SKM-1 (cell line): Measurements from ENCODE around the gene TRPV4.
A peak's percentile ranks its signal among the peaks of the same experiment; 100 is the strongest.

Experiments
- DNase-seq: peaks from one replicate; lab custom pipeline; 2025; ENCODE audit not compliant: unreplicated experiment; lab: John Stamatoyannopoulos, UW

Gene TRPV4

DNA sequence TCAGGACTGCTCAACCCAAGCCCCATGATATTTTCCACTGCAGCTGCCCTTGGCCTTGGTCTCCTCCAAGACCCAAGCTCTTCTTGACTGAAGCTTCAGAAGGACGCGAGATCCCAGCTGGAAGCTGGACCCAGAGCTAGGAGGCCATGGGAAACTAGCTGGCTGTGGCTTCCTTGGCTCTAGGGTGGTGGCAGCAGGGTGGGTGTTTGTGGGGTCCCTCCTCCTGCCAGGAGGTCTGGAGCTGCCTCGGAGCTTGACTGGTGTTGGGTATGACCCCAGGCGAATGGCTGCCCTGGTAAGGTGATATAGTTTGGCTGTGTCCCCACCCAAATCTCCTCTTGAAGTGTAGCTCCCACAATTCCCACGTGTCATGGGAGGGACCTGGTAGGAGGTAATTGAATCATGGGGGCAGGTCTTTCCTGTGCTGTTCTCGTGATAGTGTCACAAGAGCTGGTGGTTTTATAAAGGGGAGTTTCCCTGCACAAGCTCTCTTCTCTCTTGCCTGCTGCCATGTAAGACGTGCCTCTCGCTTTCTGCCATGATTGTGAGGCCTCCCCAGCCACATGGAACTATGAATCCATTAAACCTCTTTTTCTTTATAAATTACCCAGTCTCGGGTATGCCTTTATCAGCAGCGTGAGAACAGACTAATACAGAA lies 51.4 kb downstream of the TRPV4 start:
- no peak for DNase-seq

DNA sequence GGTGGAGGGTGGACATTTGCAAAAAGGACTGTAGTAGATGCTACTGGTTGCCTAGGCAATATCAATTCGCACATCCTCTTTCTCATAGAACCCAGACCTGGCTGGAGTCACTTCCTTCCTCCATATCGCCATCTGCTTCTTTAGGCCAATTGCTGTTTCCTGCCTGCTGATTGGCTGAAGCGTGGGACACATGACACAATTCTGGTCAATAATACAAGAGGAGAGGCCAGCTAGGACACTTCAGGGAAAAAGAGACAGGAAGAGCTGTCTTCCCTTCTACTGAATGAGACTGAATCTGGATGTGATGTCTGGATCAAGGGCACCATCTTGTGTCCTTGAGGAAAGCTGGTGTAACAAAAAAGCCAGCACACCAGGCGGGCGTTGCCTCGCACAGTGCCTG lies 53.8 kb downstream of the TRPV4 start:
- peak; percentile 18 for DNase-seq

DNA sequence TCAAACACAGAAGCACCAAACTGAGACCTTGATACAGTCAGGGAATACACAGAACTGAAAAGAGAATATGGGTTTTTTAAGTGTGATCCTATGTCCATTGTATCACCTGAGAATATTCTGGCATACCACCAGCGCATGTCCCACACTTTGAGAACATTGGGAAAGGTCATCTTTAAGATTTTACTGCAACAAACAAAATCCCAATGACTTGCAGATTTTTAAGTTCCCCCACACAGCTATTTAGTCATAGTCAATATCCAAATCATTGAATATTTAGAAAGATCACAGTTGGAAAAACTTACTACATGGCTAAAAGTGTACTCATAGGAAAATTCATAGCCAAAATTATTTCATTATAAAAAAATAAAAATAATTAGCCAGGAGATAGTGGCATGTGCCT lies 54.5 kb downstream of the TRPV4 start:
- DNase-seq = no peak

DNA sequence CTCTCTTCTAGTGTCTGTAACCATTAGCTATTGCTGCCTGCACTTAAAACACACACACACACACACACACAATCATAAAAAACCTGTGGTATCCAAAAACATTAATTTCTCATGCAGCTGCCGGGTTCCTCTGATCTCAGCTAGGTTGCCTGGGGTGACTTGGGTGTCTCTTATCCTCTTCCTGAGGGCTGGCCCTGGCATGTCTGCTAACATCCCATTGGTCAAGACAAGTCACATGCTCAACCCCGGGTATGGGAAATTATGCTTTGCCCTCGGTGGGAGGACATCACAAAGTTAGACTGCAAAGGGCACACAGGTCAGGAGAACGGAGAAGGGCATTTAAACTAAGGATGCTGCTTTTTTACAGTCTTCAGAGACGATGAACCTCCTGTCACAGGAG lies 55.7 kb downstream of the TRPV4 start:
- no peak for DNase-seq

DNA sequence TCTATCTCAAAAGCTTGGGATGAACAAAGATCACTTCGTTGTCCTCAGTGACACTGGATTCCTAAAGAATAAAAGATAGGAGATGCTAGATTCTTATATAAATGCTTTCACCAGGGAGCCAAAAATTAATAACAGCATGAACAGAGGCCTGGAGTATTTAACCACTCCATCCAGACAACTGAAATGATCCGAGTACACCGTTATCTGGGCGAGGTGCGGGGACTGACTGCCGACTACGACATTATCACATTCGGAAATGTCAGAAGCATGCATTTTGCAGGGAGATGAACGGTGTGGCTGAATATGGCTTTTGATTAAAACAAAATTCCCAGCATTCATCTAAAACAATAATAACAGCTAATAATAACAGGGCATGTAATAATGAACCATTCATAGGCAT lies 56.6 kb downstream of the TRPV4 start:
- DNase-seq = no peak

- no peak for DNase-seq
These were observed 57.9 kb downstream of the TRPV4 start for GRCh38 chr12:109775172-109775881.

DNA sequence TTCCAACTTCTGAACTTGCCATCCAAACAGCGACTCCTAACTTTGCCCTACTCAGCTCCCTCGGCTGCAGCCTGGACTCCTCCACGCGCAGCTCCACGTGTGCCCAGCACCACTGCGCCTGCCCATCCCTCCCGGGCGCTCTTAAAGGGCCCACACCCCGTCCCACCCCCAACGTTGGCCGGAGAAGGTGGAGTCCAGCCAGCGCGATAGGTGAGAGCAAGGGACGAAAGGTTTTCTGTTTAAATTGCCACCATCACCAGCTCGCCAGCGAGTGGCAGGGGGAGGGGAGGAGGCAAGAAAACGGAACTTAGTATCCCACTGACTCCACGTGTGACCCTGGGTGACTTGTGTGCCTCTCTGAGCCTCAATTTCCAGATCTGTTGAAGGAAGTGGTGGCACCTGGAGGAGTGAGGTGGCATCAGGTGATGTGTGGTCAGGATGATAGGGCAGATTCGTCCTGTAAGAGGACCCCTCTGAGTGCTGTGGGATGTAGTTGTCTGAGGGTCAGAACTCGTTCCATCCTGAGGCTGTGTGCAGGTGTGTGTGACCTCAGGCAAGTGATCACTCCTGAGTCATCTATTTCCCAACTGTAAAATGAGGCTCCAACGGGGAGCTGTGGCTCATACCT lies 59.7 kb downstream of the TRPV4 start:
- no peak for DNase-seq

- no peak for DNase-seq
These were observed 60.4 kb downstream of the TRPV4 start for GRCh38 chr12:109772622-109773321.

- DNase-seq = no peak
These were observed 61.2 kb downstream of the TRPV4 start for GRCh38 chr12:109771746-109772621.

DNA sequence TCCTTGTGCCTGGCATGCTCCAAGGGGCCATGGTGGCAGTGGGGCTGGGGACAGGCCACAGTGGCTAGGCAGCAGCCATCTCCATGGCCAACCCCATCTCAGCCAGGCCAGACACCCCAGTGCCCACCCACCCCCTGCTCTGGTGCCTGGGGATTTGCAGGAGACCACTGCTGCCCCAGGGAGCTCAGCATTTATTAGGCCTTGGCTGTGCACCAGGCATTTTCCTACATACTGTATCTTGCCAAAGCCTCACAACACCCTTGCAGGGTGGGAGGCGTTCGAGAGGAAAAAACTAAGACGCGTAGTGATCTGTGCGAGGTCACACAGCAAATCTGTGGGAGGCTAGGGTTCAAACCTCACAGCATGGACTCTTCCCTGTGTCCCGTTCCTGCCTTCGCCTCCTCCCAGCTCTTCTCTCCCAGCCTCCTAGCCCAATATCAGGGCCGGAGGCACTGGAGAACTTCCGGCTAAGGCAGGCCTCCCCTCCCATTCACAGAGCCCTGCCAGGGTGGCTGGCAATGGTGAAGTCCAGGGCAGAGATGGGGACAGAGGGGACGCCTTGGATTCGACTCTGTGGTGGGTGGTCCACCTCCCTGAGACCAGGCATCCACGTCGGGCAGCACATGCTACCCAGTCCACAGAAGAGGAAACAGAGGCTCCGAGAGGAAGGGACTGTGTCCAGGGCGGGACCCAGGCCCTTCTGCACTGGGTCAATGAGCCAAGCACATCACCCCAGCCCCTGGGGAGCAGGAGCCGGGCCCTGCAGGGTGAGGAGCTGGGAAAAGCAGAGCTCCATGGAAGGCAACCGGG lies 62.1 kb downstream of the TRPV4 start:
- no peak for DNase-seq

DNA sequence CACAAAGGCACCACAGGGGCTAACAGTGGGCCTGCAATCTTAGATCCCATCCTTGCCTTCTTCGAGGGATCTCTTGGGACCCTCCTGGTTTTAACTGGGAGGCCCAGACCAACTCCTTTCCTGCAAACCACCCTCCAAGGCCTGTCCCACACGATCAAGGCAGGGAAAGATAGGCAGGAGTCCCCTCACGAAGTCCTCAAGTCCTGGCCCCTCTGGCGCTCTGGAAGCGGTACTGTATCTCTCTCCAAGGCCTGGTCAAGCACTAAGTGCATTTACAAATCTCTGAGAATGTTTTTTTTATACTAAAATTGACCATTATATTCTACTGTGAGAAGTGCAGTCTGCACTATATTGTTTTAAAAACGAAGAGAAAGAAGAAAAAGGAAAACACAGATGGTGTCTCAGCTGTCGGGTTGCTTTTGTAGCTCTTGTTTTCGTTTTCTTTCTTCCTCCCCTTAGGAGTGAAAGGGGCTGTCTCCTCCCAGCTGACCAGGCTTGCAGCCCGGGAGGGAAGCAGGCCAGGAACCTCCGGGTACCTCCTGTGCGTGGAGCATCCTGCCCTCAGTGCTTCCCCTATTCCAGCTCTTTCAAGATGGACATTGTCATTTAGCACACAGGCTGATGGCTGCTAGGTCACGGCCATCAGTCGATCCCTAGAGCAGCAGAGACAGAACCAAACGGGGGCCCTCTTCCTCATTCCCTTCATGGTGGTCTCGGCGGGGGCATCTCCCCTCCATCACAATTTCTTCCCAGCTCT lies 62.9 kb downstream of the TRPV4 start:
- no peak for DNase-seq

DNA sequence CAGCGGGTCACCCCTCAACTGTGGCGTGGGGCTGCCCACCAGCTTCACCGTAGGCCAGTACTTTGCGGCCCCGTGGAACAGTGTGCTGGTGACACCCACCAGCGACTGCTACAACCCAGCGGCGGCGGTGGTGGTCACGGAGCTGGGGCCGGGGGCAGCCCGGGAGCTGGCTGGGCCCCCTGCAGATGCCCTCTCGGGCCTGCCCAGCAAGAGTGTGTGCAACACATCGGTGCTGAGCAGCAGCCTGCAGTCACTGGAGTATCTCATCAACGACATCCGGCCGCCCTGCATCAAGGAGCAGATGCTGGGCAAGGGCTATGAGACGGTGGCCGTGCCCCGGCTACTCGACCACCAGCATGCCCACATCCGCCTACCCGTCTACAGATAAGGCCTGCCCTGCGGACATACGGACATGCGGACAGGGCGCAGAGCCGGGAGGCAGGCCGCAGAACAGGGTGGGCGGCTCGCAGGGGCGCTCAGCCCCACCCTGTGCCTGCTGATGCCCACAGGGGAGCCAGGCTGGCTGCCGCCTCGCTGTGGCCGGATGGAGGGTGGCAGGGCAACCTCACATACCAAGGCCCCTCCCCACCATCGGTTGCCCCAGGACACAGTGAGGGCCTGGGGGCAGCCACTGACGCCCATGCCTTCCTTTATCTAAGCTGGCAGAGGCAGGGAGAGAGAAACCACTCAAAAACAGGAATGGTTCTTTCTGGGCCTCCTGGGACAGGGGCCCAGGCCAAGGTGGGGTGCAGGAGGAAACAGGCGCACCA lies 64.1 kb downstream of the TRPV4 start:
- no peak for DNase-seq

- DNase-seq = no peak
These were observed 65.0 kb downstream of the TRPV4 start for GRCh38 chr12:109767991-109768900.

DNA sequence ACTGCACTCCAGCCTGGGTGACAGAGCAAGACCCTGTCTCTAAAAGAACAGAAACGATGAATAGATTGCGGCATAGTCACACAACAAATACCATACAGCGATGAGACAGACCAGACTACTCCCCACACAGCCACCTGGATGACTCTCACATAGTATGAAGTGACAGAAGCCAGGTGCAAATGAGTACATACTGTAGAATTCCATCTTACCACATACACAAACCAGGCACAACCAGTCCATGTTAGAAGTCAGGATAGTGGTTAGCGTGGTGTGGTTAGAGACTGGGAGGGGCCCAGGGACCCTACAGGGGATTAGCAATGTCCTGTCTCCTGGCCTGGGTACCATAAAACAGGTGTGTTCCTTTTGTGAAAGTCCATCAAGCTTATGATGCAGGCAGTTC lies 65.7 kb downstream of the TRPV4 start:
- DNase-seq = no peak

GRCh38 chr12:109766251-109766778 lies 66.9 kb downstream of the TRPV4 start:
- no peak for DNase-seq

DNA sequence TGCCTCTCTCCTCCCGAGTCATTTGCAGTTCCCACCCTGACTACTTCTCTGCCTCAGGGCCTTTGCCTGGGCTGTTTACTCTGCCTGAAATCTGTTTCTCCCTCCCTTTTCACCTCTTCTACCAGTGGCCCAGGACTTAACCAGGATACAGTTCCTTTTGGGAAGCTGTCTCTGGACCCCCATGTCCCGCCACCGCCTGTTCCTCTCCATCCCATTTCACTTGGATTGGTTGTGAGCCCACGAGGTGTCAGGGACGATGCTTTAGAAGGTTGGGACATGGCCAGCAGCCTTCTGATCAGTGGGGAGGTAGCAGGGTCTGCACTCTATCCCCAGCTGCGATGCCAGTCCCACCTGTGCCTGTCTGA lies 67.8 kb downstream of the TRPV4 start:
- no peak for DNase-seq

- no peak for DNase-seq
These were observed 68.3 kb downstream of the TRPV4 start for GRCh38 chr12:109764776-109765445.
